HG02610 (cell line): ENCODE data around the gene AXL.
A peak's percentile ranks its signal among the peaks of the same experiment; 100 is the strongest.
"Not testable (repeated sequence)": the region's sequence is repeated elsewhere in the genome, so short reads cannot be mapped to it uniquely, and the experiment has no call there.

ENCODE experiments used
- ATAC-seq: cut with Tn5 transposase; IDR thresholded peaks from one replicate; pipeline ENCODE4 v1.9.1; 2021; ENCODE audit warnings: mild to moderate bottlenecking, moderate library complexity; ENCODE audit not compliant: unreplicated experiment

The AXL gene

GRCh38 chr19:41269055-41269454, 50.0 kb downstream of the AXL start:
- no peak for ATAC-seq

GRCh38 chr19:41269571-41269970, 50.5 kb downstream of the AXL start:
- no peak for ATAC-seq

- no peak for ATAC-seq
Measured at GRCh38 chr19:41273076-41273475, 54.1 kb downstream of the AXL start.

- no peak for ATAC-seq
Measured at GRCh38 chr19:41274802-41275201, 55.8 kb downstream of the AXL start.

GRCh38 chr19:41276231-41276630, 57.2 kb downstream of the AXL start:
- ATAC-seq = no peak

GRCh38 chr19:41278478-41278877, 59.5 kb downstream of the AXL start:
- ATAC-seq = no peak

- no peak for ATAC-seq
Measured at GRCh38 chr19:41288673-41289530, 69.9 kb downstream of the AXL start.

GRCh38 chr19:41289814-41290213, 70.8 kb downstream of the AXL start:
- ATAC-seq = not testable (repeated sequence)

GRCh38 chr19:41294393-41294792, 75.4 kb downstream of the AXL start:
- no peak for ATAC-seq

GRCh38 chr19:41295499-41295898, 76.5 kb downstream of the AXL start:
- no peak for ATAC-seq

- ATAC-seq = no peak
Measured at GRCh38 chr19:41296433-41296871, 77.4 kb downstream of the AXL start.

GRCh38 chr19:41297628-41298347, 78.8 kb downstream of the AXL start:
- ATAC-seq = peak; percentile 74

- peak; percentile 23 for ATAC-seq
Measured at GRCh38 chr19:41298348-41298964, 79.4 kb downstream of the AXL start.

GRCh38 chr19:41299046-41299754, 80.2 kb downstream of the AXL start:
- ATAC-seq = no peak

GRCh38 chr19:41299755-41300089, 80.7 kb downstream of the AXL start:
- no peak for ATAC-seq

- ATAC-seq = no peak
Measured at GRCh38 chr19:41300555-41300954, 81.5 kb downstream of the AXL start.

- ATAC-seq = peak; percentile 46
Measured at GRCh38 chr19:41302624-41303351, 83.8 kb downstream of the AXL start.

GRCh38 chr19:41303954-41304353, 84.9 kb downstream of the AXL start:
- no peak for ATAC-seq

GRCh38 chr19:41304706-41305483, 85.9 kb downstream of the AXL start:
- ATAC-seq = no peak
